DMS114 treated with DMSO at 0.1 percent for 48 hours (cell line): Measurements from ENCODE around the gene ZNF813.
"Not testable (repeated sequence)": the region's sequence is repeated elsewhere in the genome, so short reads cannot be mapped to it uniquely, and the experiment has no call there.

Experiments
- DNase-seq: peaks from one replicate; lab custom pipeline; 2025; ENCODE audit not compliant: unreplicated experiment; lab: John Stamatoyannopoulos, UW

Gene ZNF813

DNA sequence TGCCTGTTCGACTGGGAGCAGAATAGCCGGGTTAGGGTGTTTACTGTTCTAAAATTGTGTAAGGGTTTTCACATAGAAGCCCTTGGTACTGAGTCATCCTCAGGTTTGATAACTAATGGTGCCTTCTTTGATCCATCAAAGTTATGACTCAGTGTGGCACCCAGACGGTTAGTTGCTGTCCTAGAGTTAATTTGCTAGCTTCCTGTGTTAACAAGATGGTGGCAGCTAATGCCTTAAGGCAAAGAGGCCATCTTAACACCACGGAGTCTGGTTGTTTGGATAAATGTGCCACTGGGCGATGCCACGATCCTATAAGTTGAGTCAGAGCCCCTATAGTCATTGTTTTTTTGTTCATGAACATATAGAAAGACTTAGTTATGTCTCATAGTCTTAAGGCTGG, 7.9 kb downstream of the ZNF813 start:
- DNase-seq: not testable (repeated sequence)

DNA sequence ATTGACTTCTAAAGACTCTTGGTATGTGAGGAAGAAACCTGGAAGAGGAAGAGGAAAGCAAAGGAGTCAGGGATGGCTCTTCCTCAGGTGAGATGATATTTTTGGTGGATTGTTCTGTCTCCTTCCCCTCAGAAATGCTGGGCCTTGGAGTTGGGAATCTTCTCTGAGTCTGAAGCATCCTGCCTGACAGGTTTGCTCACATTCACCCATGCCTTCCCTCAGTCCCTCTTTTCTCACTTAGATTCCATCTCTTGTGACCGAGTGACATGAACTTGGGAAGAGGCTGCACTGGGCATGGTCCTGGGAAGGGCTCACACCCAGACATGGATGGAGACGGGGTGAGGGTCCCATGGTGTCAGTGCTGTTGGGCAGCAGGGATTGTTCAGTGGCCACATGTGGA, 16.2 kb downstream of the ZNF813 start:
- not testable (repeated sequence) for DNase-seq

DNA sequence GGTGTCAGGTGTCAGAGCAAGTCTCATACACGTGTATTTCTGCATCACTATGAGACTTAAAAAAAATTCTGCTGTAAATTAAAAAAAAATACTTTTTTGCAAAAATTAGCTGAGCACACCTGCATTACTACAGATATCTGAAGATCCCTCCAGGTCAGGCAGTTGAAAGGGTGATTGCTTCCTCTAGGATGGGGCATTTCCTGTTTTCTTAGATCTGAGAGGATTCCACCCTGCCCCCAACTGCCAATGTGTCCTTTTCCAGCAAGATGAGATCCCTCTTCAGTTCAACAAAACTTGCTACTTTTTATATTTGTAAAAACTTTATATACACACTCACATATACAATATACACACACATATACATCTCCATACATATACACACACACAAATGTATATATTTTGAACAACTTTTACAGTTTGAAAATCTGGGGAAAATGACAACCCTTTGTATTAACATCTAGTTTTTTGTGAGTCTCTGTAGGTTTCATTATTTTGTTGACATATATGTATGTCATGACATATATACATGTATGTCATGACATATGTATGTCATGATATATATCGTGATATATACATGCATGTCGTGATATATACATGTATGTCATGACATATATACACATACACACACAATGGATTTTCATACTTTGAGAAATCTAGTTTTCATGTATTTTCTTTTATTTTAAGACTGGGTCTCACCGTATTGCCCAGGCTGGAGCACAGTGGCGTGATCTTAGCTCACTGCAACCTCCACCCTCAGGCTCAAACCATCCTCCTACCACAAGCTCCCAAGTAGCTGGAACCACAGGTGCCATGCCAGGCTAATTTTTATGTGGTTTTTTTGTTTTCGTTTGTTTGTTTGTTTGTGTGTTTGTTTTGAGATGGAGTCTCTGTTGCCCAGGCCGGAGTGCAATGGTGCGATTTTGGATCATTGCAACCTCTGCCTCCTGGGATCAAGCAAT, 17.8 kb downstream of the ZNF813 start:
- DNase-seq: no peak

DNA sequence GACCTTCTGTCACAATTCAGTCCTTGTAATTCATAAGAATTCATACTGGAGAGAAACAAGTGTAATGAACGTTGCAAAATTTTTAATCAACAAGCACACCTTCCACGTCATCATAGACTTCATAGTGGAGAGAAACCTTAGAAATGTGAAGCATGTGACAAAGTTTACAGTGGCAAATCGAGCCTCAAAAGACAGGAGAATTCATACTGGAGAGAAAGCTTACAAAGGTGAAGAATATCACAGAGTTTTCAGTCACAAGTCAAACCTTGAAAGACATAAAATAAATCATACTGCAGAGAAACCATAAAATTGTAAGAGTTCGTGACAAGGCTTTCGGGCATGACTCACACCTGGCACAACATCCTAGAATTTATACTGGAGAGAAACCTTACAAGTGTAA, 24.6 kb downstream of the ZNF813 start:
- DNase-seq: no peak

DNA sequence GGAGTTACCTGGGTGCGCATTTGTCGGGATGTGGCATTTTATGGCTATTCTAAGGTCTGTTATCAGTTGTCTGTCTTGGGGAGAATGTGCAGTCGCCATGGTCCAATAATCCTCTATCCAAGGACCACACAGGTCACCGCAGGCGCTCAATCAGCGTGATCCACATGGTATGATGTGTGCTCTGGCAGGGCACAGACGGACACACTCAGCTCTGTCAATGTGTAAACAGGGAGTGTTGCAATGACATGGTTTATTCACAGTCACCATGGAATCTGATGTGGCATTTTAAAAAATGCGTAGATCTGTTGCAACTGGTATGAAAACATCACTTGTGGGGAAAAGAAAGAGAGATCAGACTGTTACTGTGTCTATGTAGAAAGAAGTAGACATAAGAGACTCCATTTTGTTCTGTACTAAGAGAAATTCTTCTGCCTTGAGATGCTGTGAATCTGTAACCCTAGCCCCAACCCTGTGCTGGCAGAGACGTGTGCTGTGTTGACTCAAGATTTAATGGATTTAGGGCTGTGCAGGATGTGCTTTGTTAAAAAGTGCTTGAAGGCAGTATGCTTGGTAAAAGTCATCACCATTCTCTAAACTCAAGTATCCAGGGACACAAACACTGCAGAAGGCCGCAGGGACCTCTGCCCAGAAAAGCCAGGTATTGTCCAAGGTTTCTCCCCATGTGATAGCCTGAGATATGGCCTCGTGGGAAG, 29.9 kb downstream of the ZNF813 start:
- not testable (repeated sequence) for DNase-seq

DNA sequence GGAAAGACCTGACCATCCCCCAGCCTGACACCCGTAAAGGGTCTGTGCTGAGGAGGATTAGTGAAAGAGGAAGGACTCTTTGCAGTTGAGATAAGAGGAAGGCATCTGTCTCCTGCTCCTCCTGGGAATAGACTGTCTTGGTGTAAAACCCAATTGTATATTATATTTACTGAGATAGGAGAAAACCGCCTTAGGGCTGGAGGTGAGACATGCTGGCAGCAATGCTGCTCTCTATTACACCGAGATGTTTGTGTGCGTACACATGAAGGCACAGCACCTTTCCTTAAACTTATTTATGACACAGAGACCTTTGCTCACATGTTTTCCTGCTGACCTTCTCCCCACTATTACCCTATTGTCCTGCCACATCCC, 30.5 kb downstream of the ZNF813 start:
- not testable (repeated sequence) for DNase-seq

DNA sequence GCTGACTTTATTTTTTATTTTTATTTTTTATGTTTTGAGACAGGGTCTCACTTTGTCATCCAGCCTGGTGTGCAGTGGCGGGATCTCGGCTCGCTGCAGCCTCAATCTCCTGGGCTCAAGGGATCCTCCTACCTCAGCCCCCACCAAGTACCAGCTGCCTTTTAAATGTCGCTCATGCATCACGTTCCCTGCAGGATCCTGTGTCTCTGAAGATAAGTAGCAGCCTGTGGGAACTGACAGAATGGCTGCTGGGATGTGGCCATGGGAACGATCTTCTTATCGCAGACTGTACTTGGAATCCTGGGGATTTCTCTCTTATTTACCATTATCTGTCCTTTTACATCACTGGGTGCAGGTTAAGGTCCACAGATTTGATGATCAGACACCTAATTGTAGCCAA, 35.6 kb downstream of the ZNF813 start:
- not testable (repeated sequence) for DNase-seq

DNA sequence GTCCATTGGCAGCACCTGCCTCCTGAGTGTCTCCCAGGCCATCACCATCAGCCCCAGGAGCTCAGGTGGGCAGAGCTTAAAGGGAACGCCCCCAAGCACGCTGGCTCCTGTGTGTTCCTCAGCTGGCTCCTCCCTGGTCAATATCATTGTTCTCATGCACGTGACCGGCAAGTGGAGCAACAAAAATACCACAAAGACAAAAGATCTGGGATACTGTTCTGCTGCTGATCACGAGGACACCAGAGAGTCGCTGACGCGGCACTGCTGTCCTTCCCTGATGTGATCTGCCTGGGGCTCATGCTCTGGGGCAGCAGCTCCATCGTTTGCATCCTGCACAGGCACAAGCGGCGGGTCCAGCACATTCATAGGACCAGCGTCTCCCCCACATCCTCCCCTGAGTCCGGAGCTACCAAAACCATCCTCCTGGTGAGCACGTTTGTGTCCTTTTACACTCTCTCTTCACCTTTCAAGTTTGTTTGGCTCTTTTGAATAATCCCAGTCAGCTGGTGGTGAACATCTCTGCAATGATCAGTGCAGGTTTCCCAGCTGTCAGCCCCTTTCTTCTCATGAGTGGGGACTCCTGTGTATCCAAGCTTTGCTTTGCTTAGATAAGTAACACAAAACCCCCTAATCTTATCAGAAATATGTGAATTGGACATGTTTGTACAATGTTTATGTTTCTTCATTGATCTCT, 36.3 kb downstream of the ZNF813 start:
- not testable (repeated sequence) for DNase-seq

DNA sequence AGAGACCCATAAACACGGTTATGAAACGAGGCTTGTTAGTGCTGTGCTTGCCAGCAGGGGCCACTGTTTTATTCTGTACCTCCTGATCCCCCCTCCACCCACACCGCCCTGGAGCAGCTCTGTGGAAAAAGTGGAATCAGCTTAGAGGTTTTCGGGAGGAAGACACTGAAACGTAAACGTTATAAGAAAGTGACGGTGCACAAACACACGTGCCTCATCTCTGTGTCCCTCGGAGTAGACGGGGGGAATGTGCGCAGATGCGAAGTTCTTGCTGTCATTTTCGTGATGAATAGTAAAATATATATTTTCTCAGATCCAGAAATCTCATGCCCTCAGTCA, 36.8 kb downstream of the ZNF813 start:
- DNase-seq: not testable (repeated sequence)

DNA sequence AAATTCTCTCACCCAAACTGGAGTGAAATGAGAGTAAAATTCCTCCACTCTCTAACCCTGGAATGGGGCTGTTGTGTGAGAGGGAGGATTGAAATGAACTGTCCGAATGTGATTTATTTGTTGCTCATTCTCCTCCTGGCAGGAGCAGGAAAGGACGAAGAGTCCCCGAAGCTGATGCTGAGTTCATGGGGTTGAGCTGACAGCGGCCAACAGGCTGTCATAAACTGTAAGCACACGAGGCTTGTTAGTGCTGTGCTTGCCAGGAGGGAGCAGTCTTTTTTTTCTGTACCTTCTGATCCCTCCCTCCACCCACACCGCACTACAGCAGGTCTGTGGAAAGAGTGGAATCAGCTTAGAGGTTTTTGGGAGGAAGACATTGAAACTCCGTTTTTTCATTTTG, 37.4 kb downstream of the ZNF813 start:
- no peak for DNase-seq

DNA sequence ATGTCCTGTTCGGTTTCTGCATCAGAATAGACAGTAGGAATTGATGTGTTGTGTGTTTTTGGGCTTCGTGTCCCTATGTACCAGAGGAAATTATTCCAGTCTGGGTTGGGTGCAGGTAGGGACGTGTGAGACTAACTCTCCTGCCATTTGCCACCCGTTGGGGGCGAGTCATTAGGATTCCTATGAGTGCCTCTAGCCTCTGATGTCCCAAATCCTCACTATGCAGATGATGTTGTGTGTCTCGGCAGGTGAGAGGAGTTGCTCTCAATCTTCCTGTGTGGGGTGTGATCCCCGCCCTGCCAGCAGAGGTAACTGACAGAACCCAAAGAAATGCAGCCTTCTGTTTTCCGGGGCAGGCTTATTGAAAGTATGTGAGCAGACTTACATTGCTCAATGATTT, 39.2 kb downstream of the ZNF813 start:
- no peak for DNase-seq

DNA sequence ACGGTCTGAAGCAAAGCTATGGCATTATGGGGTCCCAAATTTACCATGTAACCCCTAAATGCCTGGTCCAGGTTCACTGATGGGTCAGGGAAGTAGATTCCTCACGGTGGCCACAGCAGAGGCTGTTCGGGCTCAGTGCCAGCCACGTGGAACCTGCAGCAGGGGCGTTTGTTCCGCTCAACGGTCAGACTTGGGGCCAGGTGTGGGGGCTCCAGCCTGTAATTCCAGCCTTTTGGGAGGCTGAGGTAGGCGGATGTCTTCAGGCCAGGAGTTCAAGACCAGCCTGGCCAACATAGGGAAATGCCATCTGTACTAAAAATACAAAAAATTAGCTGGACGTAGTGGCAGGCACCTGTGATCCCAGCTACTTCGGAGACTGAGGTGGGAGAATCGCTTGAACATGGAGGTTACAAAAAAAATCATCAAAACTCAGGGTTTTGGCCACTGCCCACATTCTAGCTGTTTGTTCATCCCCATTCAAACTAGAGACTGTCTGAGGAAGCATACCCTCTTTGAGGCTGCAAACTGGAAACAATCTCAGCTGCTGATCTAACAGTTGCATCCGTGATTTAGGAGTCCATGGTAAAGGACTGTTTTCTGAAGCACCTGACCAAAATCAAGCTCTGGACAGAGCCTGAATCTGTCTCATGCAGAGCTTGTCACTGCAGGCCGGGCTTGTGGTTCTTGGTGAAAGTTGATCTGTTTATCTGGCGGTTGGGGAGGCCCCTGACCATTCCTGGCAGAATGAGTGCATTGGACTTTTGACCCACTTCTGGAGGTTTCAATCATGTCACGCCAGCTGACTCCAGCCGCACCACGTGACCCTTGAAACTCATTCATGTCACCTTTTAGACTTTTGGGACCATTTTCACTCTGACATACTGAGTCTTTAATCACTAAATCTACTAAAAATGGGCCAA, 40.2 kb downstream of the ZNF813 start:
- no peak for DNase-seq

DNA sequence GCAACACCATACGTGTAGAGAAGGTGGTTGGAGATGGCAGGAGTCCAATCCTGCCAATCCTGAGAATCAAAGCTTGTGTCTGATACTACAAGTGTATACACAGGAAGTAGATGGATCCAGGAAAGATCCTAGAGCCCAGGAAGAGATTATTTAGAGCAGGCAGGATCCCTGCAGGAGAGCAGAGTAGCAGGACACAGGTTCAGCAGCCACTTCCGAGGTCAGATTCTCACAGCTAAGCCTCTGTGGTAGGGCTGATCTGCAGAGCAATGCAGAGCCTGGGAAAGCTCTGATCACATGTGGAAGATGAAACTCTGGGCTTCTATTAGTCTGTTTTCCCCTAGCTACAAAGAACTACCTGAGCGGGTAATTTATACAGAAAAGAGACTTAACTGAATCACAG, 41.9 kb downstream of the ZNF813 start:
- no peak for DNase-seq

DNA sequence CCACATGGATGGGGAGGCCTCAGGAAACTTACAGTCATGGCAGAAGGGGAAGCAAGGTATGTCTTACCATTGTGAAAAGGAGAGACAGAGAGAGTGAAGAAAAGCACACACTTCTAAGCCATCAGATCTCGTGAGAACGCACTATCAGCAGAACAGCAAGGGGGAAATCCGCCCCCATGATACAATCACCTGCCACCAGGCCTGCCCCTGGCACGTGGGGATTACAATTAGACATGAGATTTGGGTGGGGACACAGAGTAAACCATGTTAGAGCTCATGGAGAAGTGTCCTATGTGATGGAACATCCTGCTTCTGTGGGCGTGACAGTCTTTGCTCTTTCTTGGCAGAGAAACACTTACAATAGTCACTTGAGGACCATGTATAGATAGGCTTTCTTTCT, 42.3 kb downstream of the ZNF813 start:
- DNase-seq: no peak

DNA sequence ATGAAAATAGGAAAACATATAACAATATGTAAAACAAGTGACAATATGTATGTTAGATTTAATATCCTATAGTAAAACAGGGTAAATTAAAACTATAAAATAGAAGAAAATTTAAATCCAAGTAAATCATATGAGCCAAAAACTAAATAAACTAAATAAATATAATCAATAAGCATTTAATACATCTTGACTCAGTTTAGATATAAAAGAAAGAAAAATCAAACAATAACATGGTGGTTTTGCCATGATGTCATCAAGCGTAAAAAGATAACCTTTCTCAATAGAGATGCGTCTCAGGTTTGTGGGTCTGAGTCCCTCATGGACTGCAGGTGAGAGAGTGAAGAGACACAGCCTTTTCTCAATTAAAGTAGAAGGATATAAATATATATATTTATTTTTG, 43.8 kb downstream of the ZNF813 start:
- DNase-seq: no peak

DNA sequence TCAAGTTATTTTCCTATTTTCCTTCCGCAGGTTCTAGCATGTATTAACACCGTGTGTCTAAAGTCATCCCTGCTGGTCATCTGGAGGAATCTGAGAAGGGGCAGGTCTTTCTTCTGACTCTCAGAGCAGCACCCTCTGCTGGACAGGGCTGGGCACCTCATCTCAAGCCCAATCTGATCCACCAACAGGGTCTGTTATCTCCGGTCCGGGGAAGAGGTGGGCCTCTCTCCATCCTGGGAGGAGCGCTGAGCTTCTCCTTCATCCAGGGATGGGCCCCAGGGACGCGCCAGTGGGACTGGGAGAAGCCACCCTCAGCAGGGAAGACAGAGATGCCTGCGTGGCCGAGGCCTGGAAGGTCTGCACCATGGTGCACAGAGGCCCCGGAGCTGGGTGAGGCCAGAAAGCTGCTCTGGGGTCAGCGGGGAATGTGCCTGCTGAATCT, 44.4 kb downstream of the ZNF813 start:
- DNase-seq: no peak

DNA sequence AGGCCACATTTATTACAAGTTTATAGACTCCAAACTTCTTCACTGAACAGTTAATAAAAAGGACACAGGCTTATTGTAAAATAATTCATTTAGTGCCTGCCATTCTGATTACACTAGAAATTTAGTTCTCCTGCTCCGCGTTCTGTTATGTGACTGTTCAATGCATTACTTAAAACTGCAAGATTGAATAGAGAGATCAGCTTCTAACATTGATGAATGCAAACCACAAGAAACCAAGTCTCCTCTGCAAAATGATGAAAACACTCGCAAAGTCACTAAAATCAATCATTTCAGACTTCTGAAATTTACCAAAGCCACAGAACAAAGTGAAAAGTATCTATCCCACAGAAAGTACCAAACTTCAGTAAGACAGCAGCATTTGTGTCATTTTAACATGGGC, 47.5 kb downstream of the ZNF813 start:
- DNase-seq: not testable (repeated sequence)

DNA sequence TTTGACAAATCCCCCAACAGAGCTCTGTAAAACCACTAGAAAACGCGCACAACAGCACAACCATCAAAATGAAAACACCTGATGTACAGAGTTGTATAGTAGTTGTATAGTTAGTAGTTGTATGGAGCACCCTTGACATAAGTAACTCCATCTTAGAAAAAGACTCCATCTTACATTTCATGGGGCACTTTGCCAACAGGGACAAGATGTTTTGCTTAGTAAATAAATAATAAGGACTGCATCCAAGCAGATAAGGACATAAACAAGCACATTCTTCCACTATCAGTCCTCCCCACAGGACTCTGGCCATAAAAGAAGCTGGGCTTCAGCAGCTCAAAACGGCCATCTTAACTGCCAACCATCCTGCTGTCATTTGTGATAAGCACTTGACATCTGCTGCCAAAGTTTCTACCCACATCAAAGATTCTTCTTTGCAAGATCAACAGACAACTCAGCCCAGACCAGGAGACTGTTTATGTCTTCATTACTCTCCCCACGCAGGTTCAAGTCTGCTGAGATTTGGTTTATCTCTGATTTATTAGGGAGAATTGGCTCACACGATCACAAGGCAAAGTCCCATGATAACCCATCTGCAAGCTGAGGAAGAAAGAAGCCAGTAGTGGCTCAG, 49.7 kb downstream of the ZNF813 start:
- no peak for DNase-seq

DNA sequence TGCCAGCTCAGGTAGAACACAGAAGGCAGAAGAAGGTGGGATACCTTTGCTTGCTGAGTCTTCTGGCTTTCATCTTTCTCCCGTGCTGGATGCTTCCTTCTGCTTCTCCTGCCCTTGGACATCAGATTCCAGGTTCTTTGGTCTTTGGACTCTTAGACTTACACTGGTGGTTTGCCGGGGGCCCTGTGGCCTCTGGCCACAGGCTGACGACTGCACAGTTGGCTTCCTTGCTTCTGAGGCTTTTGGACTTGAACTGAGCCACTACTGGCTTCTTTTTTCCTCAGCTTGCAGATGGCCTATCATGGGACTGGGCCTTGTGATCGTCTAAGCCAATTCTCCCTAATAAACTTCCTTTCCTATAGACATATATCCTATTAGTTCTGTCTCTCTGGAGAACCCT, 50.6 kb downstream of the ZNF813 start:
- DNase-seq: no peak

DNA sequence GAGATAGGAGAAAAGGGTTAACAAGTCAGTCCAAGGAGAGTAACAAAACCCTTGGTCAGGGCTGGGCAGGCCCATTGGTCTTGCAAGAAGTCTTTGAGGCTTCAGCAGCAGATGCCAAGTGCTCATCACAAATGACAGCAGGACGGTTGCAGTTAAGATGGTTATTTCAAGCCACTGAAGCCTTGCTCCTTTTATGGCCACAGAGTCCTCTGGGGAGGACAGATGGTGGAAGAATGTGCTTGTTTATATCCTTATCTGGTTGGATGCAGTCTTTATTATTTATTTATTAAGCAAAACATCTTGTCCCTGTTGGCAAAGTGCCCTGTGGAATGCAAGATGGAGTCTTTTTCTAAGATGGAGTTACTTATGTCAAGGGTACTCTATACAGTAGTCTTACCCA, 51.2 kb downstream of the ZNF813 start:
- no peak for DNase-seq
